HG02840 (cell line): ENCODE results near the gene KIF1A.
"Not testable (repeated sequence)": the region's sequence is repeated elsewhere in the genome, so short reads cannot be mapped to it uniquely, and the experiment has no call there.

Source experiments
- ATAC-seq: cut with Tn5 transposase; IDR thresholded peaks from one replicate; pipeline ENCODE4 v1.9.1; 2021; ENCODE audit warnings: mild to moderate bottlenecking, moderate library complexity, moderate number of reproducible peaks; ENCODE audit not compliant: unreplicated experiment, low FRiP score

The KIF1A gene

GRCh38 chr2:240711701-240712100, 108.3 kb downstream of the KIF1A start:
- no peak for ATAC-seq

GRCh38 chr2:240711296-240711695, 108.7 kb downstream of the KIF1A start:
- no peak for ATAC-seq

DNA sequence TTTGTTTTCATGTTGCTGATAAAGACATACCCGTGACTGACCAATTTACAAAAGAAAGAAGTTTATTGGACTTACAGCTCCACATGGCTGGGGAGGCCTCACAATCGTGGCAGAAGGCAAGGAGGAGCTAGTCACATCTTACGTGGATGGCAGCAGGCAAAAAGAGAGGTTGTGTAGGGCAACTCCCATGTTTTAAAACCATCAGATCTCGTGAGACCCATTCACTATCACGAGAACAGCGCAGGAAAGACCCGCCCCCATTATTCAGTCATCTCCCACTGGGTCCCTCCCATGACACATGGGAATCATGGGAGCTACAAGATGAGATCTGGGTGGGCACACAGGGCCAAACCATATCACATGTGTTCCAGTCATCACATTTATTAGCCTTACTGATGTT, 111.6 kb downstream of the KIF1A start:
- no peak for ATAC-seq

DNA sequence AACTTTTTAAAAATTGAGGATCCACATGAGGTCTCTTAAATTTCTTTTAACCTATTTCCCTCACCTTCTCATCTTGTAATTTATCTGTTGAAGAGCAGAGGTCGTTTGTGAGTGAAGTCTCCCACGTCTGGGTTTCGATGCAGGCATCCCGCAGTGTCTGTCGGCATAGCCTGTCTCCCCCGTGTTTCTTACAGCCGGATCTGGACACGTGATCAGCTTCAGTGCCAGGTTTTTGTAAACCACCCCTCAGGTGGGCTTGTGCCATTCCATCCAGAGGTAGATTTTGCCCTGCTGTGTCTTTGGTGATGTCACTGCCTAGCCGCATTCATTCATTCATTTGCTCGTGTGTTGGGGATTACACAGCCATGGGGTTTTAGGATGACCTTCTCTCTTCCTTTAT, 112.2 kb downstream of the KIF1A start:
- no peak for ATAC-seq

DNA sequence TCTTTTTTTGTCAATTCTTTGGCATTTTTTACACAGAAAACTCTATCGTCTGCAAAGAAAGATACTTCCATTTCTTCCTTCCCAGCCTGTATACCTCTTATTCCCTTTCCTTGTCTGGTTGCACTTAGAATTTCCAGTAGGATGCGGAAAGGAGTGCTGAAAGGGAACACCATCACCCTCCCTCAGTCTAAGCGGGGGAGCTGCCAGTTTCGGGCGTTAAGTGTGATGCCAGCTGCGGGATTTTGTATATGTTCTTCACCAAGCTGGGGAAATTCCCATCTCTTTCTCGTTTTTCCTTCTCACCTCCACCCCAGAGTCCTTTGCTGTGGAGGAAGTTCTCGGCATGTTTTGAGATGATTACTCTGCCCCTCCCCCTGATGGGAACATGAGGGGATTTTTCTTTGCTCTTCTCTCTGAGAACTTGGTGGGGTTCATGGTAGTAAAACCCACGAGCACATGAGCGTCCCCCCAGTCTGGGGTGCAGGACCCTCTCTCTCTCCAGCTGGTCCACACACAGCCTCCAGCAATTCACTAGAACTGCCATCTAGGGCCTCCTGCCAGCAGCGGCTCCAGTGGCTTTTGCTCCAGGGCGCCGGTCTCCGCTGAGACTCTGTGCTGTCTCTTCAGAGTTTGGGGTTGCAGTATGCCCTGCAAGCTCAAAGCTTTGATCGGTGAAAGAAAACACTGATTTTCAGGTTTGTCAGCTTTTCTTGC, 112.8 kb downstream of the KIF1A start:
- ATAC-seq, result no peak

DNA sequence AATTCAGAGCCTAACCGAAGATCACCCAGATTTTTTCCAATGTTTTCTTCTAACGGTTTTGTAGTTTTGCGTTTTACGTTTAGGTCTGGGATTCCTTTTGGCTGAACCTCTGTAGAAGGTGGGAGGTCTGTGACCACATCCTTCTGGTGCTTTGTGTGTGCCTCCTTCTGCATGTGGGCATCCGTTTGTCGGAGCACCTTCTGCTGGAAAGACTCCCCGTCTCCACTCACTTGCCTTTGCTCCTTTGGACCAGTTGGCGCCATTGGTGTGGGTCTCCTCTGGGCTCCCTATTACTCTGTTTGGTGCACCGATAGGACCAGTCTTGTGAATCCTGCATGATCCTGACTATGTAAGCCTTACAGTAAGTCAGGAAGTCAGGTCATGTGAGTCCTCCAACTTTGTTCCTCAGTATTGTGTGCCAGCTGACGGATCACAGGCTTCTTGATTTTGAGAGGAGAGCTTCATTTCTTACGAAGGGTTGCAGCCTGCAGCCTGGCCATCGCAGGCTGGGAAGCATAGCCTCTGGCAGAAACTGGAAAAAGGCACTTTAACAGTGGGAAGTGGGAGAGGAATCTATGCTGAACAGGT, 114.7 kb downstream of the KIF1A start:
- no peak for ATAC-seq

- ATAC-seq, result no peak
These were observed 115.4 kb downstream of the KIF1A start for GRCh38 chr2:240704651-240705050.

GRCh38 chr2:240703417-240704341, 116.3 kb downstream of the KIF1A start:
- ATAC-seq, result no peak

DNA sequence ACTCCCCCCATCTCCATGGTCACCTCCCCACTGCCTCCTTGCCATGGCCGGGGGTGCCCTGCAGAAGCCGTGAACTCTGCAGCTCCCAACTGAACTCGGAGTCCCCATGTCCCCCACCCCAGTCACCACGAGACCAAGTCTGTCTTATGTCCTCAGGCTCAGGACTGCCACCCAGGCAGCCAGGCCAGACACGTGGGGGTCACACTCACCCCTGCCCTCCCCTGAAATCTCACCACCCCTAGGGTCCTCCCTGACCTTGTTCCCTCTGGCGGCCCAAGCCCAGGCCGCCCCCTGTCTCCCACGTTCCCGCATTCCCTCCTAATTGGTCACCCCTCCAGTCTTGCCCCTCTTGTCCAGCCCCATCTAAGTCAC, 117.4 kb downstream of the KIF1A start:
- no peak for ATAC-seq

- ATAC-seq, result no peak
These were observed 118.0 kb downstream of the KIF1A start for GRCh38 chr2:240701736-240702639.

- no peak for ATAC-seq
These were observed 118.8 kb downstream of the KIF1A start for GRCh38 chr2:240701091-240701735.

GRCh38 chr2:240700616-240701015, 119.4 kb downstream of the KIF1A start:
- not testable (repeated sequence) for ATAC-seq

- not testable (repeated sequence) for ATAC-seq
These were observed 120.2 kb downstream of the KIF1A start for GRCh38 chr2:240699835-240700234.

DNA sequence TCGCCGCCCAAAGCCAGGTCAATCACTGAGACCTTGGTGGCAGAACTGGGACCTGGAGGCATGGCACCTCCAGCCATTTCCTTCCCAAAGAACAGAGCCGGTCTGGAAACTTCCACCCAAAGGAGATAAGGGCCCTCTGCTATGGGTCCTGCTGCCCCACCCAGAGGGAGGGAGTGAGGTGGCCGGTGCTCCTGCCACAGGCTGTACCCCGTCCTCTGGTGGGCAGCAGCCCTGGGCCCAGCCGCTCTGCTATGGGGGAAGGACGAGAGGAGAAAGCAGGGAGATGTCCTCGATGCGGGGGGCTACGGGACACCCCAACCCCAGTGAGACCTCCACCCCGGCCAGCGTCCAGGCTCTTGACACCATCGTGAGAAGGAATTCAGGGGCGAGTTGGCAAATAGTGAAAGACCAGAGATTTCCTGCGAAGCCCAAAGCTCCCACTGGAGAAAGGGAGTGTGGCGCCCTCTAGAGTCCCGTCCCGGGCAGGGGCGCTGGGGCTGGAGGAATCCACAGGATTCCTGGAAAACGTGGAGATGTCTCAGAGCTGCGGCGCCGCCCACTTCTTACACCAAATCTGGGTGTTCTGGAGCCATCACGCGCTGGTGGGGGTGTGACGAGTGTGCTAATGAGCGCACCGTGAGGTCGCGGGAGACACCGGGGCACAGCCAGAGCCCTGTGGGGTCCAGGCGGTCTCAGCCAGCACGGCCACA, 121.0 kb downstream of the KIF1A start:
- ATAC-seq, result not testable (repeated sequence)

GRCh38 chr2:240696469-240696868, 123.5 kb downstream of the KIF1A start:
- ATAC-seq, result not testable (repeated sequence)

DNA sequence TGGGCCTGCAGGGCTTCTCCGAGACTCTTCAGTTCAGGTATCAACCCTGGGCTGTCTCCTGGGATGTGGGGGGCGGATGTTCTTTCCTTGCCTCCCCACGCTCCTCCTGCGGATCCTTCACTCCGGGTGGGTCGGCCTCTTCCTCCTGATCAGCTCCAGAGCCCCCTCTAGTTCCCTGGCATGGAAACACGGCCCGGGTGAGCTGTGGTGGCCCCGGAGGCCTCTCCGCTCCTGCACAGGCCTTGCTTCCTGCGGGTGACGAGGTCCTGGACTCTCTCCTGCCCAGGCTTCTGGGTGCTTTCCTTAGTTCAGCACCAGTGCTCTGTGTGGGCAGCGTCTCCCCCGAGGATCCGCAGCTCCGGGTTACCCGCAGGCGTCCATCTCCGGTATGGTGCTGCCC, 124.4 kb downstream of the KIF1A start:
- ATAC-seq, result not testable (repeated sequence)

- ATAC-seq, result not testable (repeated sequence)
These were observed 125.7 kb downstream of the KIF1A start for GRCh38 chr2:240694304-240694703.

DNA sequence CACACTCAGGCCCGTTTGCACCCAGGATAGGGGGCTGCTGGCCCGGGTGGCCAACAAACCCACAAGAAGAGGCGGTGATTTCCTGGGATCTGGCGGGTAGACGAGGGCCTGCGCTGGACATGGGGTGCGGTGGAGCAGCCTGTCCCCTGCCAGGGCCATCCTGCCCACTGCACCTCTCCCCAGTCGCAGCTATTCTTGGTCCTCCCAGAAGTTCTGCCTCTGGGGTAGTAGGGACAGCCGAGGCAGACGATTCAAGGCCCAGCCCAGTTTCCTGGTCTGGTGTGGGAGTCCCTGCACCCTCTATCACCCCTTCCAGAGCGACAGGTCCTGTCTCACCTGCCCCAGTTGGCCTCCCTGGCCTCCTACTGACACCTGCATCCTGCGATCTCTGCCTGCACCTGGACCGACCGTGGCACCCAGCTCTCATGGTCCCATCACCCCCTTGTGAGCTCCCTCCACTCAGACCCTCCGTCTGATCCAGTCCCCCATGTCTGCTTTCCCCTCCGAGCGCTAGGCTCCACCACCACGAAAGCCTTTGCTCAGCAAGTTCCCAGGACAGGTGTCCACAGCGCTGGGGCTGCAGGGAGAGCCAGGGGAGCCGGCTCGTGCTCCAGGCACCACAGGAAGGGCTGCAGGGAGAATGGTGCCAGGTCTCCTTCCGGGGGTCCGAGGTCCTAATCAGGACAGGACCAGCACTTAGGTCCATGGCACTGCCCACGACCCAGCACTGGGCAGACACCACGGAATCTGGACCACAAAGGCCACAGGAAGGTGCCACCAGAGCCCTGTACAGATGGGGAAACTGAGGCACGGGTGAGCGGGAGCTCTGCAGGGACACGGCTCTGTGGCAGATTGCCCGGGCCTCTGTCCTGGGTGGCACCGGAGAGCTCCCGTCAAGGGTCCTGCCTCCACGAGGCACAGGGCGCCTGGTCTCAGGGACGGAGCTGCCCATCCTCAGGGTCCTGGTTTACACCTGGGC, 127.1 kb downstream of the KIF1A start:
- ATAC-seq, result not testable (repeated sequence)
